SKM-1 (cell line): Measurements from ENCODE around the gene RFC5.
"Not testable (repeated sequence)": the region's sequence is repeated elsewhere in the genome, so short reads cannot be mapped to it uniquely, and the experiment has no call there.

Source experiments
- DNase-seq: peaks from one replicate; lab custom pipeline; 2025; ENCODE audit not compliant: unreplicated experiment; lab: John Stamatoyannopoulos, UW

The RFC5 gene

GRCh38 chr12:118015306-118015705, 1.2 kb upstream of the RFC5 start:
- no peak for DNase-seq

DNA sequence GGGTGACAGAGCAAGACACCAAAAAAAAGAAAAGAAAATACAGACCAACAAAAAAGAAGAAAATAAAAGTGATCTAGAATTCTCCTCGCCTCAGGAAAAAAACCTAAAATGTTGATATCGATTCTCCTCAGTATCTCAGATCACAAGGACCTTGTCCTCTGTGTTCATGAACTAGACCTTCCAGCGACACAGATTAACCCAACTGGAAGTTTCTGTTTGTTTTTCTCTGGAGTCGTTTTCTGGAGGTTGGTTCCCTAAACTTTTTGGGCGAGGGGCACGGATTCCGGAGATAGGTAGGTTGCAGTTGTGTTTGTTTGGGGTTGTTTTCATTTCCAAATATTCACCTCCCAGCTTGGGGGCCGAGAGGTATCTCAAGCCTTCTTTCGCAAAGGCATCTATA, 559 bp upstream of the RFC5 start:
- DNase-seq: no peak

DNA sequence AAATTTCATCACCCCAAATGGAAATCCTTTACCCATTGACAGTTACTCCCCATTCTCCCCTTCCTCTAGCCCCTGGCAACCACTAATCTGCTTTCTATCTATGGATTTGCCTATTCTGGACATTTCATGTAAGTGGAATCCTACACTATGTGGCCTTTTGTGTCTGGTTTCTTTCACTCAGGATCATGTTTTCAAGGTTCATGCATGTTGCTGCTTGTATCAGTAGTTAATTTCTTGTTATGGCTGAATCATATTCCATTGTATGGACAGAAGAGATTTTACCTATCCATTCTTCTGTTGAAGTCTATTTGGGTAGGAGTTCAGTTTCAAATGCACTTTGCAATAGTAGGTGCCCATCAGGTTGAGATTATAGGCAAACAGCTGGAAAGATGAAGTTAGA, 1.4 kb downstream of the RFC5 start:
- DNase-seq: no peak

DNA sequence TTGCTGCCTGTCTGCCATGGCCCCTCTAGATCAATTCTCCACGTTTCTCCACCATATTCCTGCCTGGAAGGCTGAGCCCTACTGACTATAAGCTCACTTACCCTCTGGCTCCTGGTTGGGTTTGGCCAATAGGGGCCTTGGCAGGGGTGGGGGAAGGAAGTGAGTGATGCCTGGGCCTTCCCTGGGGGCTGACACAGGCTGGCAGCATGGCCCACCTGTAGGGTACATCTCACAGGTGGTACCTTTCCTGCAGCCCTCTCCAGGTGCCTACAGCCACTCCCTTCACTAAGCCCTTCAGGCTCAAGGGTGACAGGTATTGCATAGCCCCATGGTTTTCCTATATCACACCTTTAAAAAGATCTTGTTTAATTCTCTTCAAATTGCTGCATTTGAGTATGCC, 3.5 kb downstream of the RFC5 start:
- no peak for DNase-seq

GRCh38 chr12:118022097-118022727, 5.7 kb downstream of the RFC5 start:
- DNase-seq: not testable (repeated sequence)

DNA sequence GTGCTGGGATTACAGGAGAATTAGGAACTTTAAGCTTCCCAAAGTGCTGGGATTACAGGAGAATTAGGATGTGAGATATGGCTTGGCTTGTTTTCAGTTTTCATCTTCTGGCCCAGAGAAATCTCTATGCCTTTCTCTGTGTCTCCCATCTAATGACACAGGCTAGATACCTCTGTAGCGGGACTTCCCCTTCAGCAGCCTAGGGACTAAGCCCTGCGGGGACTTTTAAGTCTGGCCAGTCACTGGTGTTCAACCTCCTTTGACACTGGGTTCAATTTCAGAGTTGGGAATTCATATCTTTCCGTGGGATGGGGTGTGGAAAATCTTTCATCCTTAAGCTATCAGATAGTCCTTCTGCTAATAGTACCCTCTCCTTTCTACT, 6.2 kb downstream of the RFC5 start:
- no peak for DNase-seq

GRCh38 chr12:118023301-118023860, 6.9 kb downstream of the RFC5 start:
- no peak for DNase-seq

GRCh38 chr12:118025168-118025567, 8.7 kb downstream of the RFC5 start:
- no peak for DNase-seq

- no peak for DNase-seq
Observed at GRCh38 chr12:118029166-118029565, 12.7 kb downstream of the RFC5 start.

DNA sequence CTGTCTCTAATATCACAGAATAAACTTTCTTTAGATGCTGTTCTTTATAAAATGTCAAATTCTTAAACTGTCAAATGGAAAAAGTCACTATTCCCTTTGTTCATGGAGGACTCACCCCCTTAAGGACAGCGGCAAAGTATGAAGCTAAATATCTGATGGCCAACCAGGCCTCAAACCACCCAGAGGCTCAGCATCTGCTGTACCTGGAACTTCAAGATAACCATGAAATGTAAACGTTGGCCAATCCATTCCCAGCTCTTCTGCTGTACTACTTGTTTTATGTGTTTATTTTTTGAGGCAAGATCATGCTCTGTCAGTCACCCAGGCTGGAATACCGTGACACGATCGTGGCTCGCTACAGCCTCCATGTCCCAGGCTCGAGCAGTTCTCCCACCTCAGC, 15.7 kb downstream of the RFC5 start:
- no peak for DNase-seq

GRCh38 chr12:118033323-118033722, 16.8 kb downstream of the RFC5 start:
- no peak for DNase-seq

DNA sequence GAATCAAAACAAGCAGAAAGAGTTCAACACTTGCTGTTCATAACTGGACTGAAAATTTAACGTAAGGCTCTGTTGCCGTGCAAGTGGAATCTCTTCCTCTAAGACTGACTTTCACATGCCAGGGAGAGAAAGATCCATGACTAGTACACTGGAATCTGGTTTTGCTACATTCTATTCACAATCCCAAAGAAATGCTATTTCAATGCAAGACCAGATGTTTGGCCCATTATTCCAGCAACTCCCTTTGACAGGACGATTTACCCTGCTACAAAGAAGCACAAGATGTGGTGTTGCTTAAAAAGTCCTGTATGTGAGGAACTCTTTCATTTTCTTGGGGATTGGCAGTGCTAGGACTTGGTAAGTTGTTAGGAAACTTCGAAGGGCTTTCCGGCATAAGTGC, 17.4 kb downstream of the RFC5 start:
- no peak for DNase-seq

DNA sequence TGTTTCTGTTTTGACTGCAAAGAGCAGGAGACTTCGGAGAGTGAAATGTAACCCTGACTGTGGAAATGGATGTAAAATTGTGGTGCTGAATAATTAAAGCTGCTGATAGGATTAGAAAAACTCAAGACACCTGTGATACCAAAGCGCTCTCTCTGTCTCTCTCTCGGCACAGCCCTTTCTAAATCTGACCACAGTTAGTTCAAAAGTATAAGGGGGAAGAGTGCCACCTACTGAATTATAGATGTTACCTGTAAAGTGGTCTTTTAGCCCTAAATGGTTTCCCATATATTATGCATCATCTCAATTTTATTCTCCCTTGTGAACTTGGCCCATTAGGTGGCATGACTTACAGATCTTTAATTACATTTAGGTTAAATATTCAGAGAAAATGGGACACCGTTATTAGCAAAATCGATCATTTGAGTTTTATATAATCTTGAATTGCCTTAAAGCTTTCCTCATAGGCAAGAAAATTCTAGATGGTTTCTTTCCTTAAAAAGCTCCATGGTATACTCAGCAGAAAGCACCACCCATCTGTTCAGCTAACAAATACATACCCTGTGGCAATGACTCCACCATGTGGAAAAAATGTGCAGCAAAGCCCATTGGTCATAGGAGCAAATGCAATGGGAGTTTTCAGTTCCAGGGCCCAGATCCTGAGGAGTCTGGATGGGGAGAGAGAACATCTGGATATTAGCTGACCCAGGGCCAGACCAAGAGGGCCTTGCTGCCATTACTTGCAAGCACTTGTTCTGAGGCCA, 18.1 kb downstream of the RFC5 start:
- no peak for DNase-seq

DNA sequence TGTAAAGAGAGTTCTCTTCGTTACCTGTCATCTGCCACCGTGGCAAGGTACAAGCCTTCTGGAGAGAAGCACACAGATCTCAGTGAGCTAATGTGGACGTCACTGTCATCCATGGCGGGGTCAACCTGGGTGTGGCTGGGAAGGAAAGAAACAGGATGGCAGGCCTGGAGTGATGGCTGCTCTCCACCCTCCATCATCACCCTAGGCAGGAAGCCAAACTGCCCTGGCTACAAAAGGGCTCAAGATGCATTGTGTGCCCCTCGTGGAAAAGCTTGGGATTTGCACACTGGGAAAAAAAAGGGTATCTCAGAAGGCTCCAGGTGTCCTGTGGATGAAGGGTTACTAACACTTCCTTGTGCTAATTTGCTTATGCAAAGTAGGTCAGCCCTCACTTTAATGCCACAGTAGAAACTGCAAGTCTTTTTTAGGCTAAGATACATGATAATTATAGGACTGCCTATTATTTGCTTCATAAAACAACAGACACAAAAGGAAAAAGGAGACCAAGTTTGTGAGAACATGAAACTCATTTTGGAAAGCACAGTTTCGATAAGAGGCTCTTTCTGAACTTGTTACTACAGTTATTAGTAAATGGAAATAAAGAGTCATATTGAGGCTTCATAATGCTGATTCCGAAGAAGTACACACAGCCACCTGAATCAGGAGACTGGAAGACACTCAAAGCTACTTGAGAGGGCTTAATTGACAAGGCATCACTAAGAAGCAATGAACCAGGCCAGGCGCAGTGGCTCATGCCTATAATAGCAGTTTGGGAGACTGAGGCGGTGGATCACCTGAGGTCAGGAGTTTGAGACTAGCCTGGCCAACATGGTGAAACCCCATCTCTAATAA, 18.9 kb downstream of the RFC5 start:
- no peak for DNase-seq

- DNase-seq: no peak
Observed at GRCh38 chr12:118036672-118037411, 20.3 kb downstream of the RFC5 start.

- no peak for DNase-seq
Observed at GRCh38 chr12:118038137-118038536, 21.6 kb downstream of the RFC5 start.

DNA sequence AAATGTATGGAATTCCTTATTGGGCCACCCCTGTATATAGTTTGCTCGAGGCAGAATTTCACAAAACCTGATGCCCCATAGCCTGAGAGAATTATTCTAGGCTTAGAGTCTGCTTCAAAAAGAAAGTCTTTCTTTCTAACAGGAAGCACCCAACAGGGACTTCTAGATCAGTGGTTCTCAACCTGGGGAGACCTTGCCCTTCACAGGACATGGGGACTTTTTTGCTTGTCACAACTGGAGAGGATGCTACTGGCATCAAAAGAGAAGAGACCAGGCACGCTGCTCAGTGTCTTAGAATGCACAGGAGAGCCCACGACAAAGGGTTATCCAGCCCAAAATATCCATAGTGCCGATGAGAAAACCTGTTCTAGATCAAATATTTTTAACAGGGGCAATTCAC, 25.6 kb downstream of the RFC5 start:
- DNase-seq: no peak

DNA sequence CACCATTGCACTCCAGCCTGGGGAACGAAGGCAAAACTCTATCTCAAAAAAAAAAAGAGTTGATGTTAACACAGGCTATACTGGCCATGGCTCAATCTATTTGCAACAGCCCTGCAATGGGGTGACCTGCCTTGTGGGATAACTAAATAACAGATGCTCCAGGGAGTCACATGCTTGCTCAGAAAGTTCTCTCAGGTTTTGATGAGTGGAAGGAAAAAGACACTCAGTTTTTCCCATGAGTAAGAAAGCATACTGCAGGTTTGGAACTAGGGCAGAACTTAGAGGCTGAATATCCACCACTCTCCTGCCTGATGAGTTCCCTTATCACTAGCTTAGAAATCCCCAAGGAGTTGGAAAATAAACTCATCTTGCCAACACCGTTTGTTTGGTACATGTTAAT, 27.6 kb downstream of the RFC5 start:
- no peak for DNase-seq

DNA sequence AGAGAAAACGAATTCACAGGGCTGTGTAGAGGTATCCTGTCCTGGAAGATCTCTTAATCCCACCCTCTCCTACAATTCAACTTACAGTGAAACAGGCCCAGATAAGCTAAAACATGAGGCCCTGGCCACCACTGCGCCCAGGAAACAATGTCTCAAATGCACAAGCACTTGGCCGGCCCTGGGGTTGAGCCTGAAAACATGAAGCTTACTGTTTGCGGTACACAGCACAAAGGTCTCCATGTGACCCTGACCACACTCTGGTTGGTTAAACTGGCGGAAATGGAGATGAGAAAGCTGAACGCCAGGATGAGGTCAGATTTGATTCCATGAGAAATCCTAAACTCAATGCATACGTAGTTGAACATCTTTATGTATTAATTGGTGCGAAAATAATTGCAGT, 28.1 kb downstream of the RFC5 start:
- DNase-seq: no peak

DNA sequence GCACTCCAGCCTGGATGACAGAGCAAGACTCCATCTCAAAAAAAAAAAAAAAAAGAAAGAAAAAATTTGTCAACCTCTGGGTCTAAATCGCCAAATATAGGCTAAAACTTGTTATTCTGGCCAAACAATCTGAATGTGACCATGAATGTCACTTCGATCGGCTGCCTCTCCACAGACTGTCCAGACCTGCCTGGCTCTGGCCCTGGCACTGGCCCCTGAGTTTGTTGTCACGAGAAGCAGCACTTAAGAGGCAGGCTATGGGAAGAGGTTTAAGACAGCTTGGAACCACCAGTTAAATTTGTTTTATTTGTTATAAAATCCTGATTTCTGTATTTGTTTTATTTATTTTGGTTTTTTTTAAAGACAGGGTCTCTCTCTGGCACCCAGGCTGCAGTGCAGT, 29.9 kb downstream of the RFC5 start:
- DNase-seq: no peak
